GOT3 (cell line): ENCODE results near the gene GSAP.

Experiments
- DNase-seq: peaks from one replicate; lab custom pipeline; 2025; ENCODE audit warnings: mixed read lengths; lab: John Stamatoyannopoulos, UW

GSAP gene

GRCh38 chr7:77438131-77438530 lies 22.0 kb upstream of the GSAP start:
- DNase-seq = no peak

GRCh38 chr7:77434570-77435275 lies 18.6 kb upstream of the GSAP start:
- no peak for DNase-seq

DNA sequence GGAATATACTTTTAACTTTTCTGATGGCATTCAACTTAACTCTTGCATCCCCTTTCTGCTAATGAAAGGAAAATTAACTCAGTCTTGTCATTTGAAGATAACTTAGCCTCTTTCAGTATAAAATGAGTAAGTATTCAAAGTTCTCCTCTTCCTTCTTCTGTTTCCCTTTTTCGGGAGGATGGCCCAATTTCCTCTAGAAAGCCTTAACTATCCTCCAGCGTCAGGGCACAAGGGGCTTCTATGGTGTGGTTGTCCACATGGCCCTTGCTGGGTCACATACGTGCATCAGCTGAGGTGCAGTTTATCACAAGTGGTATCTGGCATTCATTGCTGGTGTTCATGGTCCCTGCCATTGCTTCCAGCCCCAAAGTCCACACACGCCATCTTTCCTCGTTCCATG lies 17.8 kb upstream of the GSAP start:
- no peak for DNase-seq

DNA sequence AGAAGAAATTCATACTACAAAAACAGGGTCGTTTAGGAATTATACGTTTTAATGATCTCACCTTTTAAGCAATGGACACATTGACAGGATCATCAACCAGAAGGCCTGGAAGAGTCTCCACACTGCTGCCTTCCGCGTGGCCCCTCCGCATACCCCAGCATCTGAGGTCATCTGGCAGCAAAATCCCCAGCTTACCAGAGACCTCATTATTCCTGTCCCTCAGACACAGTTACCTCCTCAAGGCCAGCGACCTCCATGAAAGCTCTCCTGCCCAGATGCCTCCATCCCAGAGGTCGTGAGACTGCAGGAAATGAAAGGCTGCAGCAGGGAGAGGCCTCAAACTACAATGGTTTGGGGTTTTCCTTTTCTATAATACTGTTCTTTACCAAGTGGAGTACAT lies 14.8 kb upstream of the GSAP start:
- no peak for DNase-seq

GRCh38 chr7:77428777-77429231 lies 12.7 kb upstream of the GSAP start:
- no peak for DNase-seq

DNA sequence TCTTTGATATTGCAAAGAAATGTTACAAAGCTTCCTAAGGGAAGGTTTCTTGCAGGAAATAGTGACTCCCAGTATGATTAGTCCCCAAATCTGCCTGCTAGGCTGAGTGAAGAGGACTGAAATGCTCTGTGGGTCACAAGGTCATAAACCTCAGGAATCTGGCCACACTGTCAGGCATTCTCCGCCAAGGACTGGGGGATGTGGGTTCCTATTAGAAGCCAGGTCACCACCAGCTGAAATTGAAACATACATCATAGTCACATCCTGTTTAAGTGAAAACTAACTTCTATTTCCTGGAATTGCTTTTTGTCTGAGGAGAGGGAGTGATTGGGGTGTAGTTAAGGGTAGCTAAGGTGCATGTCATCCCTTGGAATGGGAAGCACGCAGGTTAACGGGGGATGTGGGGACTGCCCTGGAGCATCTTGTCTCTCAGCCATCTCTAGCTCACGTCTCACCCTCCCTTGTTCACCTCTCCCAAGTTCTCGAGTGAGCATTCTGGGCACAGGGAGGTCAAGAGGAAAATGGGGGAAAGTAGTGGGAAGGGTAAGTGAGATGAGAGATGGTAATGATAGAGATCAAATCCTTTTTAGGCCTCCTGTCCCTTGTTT lies 12.0 kb upstream of the GSAP start:
- no peak for DNase-seq

DNA sequence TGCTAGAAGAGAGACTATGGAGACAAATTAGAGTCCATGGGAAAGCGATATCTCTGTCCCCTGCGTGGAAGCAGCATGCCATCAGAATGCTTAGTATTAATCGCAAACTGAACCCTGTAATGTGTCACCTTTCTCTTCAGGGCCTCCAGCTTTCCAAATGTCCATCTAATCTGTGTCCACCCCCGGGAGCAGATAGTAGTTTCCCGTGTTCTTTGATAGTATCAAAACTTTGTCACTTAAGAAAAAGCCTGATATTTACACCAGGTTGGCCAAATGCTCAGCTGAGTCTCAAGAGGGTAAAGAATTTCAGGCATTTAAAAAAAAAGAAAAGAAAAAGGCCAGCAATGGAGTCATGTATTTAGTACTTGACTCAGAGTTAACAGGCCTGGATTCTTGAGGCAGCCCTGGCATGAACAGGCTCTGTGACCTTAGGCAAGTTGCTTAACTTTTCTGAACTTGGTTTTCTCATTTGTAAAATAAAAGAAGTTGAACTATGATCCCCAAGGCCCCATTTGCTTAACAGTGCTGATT lies 10.4 kb upstream of the GSAP start:
- no peak for DNase-seq

DNA sequence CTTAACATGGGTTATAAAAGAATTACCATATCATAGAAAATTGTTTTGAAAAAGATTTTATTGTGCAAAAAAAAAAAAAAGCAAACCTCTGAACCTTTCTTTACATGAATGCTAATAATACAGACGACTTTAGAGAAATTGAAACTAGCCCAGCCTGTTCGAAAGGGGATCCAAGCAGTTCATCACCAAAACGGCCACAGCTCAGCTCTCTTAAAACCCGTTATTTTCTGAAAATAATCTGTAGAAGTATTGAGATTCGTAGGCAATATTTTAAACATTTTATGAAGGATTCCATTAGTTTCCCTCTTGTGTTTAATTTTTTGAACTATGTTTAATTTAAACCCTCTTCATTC lies 9.9 kb upstream of the GSAP start:
- DNase-seq = no peak

GRCh38 chr7:77425101-77426051 lies 9.2 kb upstream of the GSAP start:
- DNase-seq = no peak

DNA sequence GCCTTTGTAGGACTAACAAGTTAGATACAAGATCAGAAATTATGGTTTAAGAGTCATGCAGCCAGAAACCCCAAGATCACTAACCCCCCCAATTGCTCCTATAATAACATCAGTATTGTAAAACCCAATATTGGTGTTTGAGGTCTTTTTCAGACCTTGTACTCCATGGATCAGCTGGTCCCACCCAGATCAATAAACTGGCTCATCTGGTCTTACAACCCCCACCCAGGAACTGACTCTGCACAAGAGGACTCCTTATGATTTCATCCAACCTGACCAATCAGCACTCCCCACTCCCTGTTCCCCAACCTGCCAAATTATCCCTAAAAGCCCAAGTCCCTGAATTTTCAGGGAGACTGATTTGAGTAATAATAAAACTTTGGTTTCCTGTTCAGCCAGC lies 6.4 kb upstream of the GSAP start:
- DNase-seq = no peak

- no peak for DNase-seq
Measured at GRCh38 chr7:77420986-77421672, 5.0 kb upstream of the GSAP start.

DNA sequence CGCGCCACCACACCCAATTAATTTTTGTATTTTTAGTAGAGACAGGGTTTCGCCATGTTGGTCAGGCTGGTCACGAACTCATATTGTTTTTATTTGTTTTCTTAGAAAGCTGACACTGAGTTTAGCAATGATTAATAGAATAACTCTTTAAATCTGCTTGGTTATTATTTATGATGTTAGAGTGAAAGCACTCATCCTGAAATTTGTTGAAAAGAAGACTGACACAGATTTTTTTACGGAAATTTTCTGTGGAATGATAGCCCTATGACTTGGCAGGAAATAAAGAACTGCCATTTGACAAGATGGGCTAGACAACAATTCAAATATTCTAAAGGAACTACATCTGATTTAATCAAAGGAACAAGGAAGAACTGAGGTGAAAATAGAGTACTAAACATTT lies 4.3 kb upstream of the GSAP start:
- DNase-seq = no peak

- DNase-seq = no peak
Measured at GRCh38 chr7:77419102-77419501, 3.0 kb upstream of the GSAP start.

DNA sequence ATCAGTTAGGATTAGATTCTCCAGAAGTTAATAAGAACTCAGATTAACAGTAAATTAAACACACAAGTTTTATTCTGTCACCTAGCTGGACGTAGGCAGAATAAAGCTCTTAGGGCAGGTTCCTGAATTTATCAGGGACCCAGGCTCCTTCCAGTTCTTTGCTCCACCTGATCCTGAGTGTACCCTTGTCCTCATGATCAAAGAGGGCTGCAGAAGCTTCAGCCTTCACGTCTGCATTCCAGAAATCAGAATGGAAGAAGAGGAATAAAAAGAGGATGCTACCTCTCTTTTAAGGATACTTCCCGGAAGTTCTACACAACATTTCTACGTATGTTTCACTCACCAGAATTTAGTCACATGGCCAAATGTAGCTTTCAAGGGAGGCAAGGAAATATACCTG lies 1.7 kb upstream of the GSAP start:
- no peak for DNase-seq

GRCh38 chr7:77416621-77417371 lies 647 bp upstream of the GSAP start:
- no peak for DNase-seq

DNA sequence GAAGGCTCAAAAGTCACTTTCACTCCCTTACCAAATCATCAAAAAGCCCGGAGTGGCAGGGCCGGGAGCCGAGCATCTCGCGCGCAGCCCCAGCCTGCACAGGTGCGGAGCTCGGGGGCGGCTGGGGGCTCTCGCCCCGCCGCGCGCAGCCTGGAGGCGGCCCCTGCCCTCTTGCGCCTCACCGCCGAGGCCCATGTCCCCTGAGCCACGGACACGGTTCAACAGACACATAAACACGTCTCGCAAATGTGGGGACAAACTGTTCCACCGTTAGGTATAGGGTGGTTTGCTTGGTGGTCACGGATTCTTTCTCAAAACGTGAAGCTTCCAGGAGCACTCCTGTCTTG lies 700 bp downstream of the GSAP start:
- DNase-seq = no peak

DNA sequence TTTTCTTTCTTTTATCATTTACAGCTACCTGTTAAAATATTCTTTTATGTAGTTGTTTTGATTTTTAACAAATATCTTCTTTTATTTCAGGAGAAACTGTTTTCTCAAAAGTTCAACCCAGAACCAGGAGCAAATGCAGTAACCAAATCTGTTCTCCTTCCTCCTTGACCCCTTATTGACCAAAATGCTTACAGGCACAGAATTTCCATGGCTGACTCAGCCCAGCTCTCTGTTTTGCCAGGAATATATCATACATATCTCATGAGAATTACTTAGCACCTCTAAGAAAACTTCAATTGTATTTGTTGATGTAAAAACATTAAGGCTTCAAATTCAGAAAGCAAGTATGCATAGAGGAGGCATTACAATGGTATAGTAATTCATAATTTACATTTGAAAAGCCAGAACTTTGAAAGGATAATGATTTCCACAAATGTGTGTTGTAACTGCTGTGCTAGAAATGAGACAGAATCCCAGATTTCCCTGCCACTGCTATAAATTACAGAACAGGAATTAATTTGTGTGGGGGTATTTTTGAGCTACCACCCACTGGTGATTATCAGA lies 2.2 kb downstream of the GSAP start:
- no peak for DNase-seq

DNA sequence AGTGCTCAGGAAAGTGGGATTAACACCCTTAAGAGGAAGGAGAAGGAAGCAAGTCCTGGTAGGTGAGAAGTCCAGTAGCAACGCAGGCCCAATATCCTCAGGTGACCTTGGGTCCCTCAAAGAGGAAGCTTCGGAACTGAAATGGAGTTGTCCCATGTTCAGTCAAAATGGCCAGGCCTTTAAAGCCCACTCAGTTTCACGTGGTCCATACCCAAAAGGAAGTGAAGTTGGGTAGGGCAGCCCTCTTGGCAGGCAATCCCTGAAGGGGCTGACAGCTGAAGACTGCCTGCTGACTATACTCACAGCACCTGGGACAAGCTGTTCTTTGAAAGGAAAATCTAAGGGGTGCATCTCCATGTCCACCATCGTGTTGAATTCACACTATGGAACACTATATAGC lies 3.0 kb downstream of the GSAP start:
- no peak for DNase-seq

DNA sequence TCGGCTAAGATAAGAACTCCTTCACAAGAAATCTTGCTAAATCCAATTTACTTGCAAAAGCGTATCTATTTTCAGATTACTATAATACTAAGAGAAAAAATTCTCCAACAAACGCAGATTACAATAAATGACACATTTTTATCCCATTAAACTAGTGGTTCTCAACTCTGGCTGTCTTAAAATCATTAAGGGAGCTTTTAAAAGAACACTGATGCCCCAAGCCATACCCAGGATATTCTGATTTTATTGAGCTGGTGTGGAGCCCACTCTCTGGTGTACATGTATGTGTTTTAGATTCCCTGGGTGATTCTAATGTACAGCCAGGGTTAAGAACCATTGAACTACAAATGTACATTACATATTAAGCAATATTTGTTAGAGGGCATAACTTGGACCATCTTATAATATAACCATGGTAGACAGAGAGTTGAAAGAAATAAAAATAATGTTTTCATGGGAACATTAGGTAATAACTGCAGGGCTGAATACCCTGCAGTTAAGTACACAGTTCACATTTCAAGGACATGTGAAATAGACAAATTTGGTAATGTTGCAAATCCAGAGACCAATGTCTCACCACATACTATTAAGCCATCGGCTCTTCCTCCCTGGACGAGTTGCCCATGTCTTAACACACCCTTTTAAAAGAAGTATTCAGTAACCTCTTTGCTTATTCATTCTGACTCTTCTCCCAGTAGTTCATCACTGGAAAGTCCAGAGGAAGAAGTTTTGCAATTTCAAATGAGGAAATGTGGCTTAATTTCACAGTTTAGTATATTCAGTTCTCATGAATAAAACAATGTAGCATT lies 6.2 kb downstream of the GSAP start:
- no peak for DNase-seq

DNA sequence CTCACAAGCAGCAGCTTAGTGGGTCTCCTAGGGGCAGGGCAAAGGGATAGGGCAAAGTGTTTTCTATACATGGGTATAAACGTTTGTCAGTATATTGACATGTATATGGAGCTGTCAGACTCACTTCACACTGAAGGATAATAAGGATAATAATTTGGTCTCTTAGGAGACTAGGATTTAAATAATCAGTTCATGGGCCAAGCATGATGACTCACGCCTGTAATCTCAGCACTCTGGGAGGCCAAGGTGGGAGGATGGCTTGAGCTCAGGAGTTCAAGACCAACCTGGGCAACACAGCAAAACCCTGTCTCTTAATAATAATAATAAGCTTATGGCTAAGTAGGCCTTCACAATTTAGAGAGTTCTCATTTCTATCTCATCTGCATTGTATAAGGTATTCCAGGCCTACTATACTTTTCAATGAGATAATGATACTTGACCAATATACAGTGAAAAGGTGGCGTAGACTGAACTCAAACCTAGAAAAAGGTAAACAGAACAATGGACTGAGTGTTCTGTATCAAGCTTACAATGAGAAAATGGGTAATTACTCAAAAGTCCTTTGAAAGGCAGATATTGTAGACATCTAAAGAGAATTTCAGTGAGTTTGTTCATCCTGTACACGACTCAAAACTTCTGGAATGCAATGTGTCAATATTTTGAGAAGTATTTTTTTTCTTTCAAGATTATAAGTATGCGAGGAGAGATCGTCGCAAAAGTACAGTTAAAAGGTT lies 7.0 kb downstream of the GSAP start:
- no peak for DNase-seq
